ENCODE results near the gene TMEM191C.
"Not testable (repeated sequence)": the region's sequence is repeated elsewhere in the genome, so short reads cannot be mapped to it uniquely, and the experiment has no call there.

The TMEM191C gene

DNA sequence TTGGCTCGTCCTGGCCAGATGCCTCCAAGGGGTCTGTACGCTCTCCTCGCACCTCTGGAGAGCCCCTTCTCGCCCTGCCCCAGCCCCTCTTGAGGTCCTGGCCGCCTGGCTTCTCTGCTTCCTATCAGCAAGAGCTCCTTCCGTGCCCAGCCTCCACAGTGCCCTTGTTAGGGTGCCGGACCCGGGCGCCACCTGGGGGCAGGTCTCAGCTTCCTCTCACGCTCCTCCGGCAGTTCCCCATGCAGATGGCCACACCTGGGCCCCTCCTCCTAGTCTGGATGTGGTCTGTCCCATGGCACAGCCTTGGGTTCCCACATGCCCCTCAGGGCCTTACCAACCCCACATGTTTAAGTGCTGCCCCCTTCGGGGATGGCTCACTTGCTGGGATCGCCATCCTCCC, 6.5 kb downstream of the TMEM191C start:
- in situ Hi-C loops (cut with HindIII; ENCODE audit: low sequenced_read_pairs); H3K4me3 ChIP-seq (ENCODE audit: low read depth, low read length): not testable (repeated sequence)

DNA sequence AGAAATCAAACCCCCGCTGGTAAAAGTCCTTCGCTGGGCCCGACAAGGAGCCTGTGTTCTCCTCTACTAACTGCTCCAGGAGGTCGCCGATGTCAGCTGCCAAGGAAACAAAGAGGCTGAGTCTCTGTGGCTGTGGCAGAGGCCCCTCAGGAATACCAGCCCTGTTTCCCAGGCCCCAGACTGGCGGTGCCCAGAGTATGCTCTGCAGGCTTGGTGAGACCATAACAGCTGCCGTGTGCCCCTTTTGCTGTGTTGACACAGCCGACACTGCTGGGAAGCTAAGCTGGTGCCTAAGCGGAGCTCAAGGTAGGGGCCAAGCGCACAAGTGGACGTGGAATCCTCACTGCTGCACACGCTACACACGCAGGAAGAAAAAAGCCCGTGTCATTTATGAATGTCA, 16.9 kb downstream of the TMEM191C start:
- H3K4me3 ChIP-seq (ENCODE audit: low read depth, low read length); DNase-seq (ENCODE audit: low read depth); in situ Hi-C loops (cut with HindIII; ENCODE audit: low sequenced_read_pairs): not testable (repeated sequence)

More for the DNA sequence above, 6.5 kb downstream of the TMEM191C start:
- DNase-seq (ENCODE audit: low read depth): not testable (repeated sequence)

DNA sequence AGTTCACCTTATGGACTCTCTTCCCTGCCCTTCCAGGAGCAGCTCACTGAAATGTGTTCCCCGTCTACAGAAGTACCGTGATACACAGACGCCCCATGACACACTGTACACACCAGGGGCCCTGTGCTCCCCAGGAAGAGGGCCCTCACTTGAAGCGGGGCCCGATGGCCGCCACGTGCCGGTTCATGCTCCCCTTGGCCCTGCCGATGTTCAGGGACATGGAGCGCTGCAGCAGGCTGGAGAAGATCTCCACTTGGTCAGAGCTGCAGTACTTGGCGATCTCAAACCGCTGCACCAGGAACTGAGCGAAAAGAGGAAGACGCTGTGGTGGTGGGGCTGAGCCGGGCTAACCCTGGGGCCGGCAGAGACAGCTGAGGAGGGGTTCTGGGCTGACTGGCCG, 20.5 kb downstream of the TMEM191C start:
- H3K4me3 ChIP-seq (ENCODE audit: low read depth, low read length); in situ Hi-C loops (cut with HindIII; ENCODE audit: low sequenced_read_pairs); DNase-seq (ENCODE audit: low read depth): not testable (repeated sequence)

DNA sequence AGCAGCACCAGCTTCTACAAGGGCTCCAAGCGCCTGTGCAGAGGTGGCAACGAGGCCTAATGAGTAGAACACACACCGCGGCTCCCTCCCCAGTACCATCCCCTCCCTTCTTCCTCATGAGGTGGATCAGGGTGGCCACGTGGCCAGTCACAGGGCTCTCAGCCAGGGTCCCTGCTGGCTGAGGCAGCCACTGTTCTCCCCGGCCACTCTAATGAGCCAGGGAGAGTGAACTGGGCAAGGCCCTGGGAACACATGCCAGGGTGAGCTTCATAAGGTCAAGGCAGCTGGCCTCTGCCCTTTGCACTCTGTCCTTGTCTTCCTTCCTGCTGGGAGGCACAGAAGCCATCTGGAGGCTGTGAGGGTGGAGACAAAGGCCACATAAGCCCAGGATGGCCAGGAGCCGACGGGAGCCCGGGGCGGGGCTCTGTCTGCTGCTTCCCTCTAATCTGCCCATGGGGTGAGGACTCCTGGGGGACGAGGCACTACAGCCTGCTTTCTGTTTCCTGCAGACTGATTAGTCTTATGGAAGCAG, 22.0 kb downstream of the TMEM191C start:
- DNase-seq (ENCODE audit: low read depth); H3K4me3 ChIP-seq (ENCODE audit: low read depth, low read length); in situ Hi-C loops (cut with HindIII; ENCODE audit: low sequenced_read_pairs): not testable (repeated sequence)

DNA sequence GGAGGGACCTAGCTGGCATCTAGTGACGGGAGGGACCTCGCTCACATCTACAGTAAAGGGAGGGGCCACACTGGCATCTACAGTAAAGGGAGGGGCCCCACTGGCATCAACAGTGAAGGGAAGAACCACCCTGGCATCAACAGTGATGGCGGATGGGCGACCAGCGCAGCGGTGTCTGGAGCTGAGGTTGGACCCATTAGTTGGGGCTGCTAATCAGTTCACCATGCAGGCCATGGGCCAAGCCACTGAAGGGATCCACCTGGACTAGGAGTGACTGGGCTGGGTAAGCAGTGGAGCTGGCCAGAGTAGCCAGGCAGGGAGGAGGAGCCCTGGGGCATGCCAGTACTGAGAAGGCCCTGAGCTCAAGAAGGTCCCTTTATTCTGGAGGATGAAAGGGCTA, 23.4 kb downstream of the TMEM191C start:
- H3K4me3 ChIP-seq (ENCODE audit: low read depth, low read length): not testable (repeated sequence)

DNA sequence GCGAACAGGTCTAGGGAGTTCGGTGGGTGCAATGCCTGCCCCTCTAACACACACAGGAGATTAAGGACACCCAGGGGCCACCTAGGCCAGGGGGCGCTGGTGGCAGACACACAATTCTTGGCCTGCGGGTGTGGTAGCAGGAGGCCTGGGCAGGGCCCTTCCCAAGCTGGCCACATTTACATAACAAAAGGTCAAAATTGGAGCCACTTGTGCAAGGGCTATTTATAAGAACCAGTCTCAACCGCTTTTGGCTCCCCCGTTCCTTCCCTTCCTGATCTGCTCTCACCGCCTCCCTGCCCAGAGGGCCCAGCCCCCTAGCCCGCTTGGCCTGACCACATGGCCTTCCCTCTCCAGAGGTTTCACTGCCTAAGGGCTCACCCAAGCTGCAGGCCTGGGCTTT, 25.1 kb downstream of the TMEM191C start:
- H3K4me3 ChIP-seq (ENCODE audit: low read depth, low read length); in situ Hi-C loops (cut with HindIII; ENCODE audit: low sequenced_read_pairs); DNase-seq (ENCODE audit: low read depth): not testable (repeated sequence)

More for the DNA sequence above, 23.4 kb downstream of the TMEM191C start:
- DNase-seq (ENCODE audit: low read depth); in situ Hi-C loops (cut with HindIII; ENCODE audit: low sequenced_read_pairs): not testable (repeated sequence)

DNA sequence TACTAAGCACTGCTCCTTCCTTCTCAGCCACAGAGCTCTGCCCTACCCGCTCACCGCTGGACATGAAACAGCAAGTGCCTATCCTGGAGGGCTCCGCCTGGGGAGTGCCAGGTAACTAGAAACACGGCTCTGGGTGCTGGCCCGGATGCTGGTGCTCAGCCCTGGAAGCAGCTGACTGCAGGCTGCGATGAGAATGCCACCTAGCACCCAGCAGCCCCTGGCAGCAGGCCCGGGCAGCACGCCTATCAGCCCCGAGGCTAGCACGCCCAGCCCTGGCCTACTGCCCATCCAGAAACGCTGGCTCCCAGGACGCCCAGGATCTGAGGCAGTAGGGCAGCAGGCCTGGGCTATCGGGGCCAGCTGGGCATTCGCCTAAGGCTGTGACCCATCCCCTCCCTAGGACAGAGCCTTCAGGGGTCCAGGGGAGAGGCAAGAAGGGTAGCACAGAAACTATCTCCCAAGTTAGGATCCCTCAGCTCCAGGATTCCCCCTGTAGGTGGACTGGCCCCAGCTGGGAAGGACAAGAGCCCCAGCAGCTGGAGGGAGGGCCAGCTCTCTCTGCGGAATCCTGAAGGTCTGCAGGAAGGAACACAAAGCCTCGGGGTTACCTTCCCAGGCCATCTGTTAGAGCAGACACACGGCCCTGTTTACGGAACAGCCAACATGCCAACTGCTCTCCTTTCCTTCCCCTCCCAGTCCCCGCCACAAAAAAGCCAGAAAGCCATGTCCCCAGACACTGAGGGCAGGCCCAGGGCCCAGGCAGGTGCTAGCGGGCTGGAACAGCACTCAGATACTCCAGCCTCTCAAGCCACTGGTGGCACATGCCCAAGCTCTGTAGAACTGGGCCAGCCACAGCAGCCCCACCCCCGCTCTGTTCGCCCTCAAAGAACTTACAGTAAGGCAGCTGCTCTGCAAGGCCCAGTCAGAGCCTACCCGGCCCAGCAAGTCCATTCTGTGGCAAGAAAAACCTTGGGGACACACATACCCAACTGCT, 26.9 kb downstream of the TMEM191C start:
- DNase-seq (ENCODE audit: low read depth); H3K4me3 ChIP-seq (ENCODE audit: low read depth, low read length); in situ Hi-C loops (cut with HindIII; ENCODE audit: low sequenced_read_pairs): not testable (repeated sequence)

DNA sequence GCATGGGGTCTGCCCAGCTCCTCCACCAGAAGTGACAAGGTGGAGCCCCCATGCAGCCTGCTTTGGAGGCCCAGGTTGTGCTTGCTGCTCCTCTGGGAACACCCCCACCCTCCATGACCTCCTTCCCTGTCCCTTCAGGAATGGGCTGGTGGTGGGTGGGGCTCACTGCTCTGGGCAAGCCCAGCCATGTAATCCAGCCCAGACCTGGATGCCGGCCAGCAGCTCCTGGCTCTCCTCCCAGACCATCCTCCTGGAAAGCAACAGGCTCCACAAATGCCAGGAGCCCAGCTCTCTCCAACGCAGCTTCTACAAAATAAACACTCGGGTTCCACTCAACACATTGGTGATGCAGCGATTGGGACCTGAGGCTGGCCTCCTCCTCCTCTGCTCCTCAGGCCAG, 30.8 kb downstream of the TMEM191C start:
- in situ Hi-C loops (cut with HindIII; ENCODE audit: low sequenced_read_pairs): not testable (repeated sequence)

DNA sequence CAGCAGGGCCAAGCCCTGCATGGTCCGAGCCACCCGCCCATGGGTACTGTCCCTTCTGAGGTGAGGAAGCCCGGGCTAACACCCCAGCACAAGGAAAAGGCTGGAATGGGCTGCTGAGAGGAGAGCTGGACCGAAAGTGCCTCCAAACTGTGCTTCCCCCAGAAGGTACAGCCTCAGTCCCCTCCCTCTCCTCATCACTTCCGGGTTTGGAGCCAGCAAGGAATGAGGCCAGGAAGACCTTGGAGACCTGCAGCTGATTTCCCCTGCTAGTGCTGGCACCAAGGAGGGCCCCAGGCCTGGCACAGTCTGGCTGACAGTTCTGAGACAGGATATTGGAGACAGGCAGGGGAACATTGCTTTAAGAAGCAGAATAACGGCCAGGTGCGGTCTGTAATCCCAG, 31.3 kb downstream of the TMEM191C start:
- DNase-seq (ENCODE audit: low read depth); in situ Hi-C loops (cut with HindIII; ENCODE audit: low sequenced_read_pairs); H3K4me3 ChIP-seq (ENCODE audit: low read depth, low read length): not testable (repeated sequence)

More for the DNA sequence above, 30.8 kb downstream of the TMEM191C start:
- not testable (repeated sequence) for DNase-seq (ENCODE audit: low read depth); H3K4me3 ChIP-seq (ENCODE audit: low read depth, low read length)

DNA sequence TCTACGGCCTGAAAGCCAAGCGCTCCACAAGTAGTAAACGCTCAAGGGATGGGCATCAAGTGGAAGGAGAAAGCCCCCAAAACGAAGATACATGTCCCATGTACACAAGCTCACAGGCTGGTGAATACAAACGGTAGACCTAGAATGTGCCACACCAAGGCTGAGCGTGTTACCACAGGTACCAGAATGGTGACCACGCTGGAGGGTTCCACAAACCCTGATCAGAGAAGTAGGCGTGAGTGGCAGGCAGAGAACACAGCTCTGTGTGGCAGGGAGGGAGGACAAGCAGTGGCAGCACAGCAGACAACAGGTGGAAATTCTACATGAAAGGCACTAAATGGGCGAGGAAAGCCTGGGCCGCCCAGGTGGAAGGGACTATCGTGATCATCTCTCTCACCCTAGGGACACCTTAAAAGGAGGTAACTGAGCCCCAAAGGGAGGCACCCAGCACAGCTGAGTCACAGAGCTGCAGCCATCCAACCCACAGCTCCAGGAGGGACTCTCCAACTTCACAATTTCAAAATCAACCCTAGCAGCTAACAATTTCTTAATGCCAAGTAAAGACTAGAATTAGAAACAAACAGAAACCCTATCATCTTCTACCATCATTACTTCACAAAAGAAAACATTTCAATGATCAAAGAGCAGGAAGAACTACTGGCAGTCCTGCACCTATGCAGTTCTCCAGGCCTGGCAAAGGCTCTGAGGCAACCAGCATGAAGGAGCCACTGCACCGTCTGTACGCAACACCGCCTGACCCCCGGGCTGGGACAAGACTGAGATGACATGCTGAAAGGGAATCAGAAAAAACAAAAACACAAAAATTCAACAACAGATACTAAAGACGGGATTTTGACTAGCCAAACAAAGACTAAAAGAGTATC, 32.7 kb downstream of the TMEM191C start:
- in situ Hi-C loops (cut with HindIII; ENCODE audit: low sequenced_read_pairs); DNase-seq (ENCODE audit: low read depth); H3K4me3 ChIP-seq (ENCODE audit: low read depth, low read length): not testable (repeated sequence)

DNA sequence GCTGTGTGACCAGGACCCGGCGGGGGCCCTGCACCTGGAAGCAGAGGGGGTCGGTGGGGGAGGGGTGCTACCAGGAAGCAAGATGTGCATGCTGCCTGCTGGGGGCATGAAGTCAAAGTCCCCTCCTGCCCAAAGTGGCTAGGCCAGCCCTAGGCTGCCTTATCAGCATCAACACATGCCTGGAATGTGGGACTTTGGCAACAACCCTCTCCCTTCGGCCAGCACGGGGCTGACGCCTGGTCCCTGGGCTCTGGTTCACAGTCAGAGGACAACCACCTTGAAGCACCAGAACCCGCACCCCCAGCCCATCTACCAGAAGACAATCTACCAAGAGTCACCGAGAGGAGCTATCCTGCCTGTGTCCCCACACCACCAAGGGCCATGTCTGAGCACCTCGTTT, 43.2 kb downstream of the TMEM191C start:
- in situ Hi-C loops (cut with HindIII; ENCODE audit: low sequenced_read_pairs); H3K4me3 ChIP-seq (ENCODE audit: low read depth, low read length); DNase-seq (ENCODE audit: low read depth): not testable (repeated sequence)

DNA sequence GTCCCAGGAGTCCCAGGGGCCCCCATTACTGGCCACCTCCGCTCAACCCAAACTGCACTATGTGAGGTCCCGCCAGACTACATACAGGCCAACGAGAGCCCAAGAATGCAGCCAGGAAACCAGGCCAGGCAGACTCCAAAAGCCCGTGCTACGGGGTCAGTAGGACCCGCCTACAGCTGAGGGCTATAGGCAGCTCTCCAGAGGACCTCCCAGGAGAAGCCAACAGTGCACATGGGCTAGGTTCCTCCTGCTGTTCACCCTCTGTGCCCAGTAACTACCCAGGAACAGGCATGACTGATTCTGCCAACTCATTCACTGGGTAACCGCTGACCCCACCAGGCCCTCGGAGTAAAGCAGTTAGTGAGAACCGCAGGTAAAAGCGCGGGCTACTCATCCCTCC, 44.8 kb downstream of the TMEM191C start:
- H3K4me3 ChIP-seq (ENCODE audit: low read depth, low read length); in situ Hi-C loops (cut with HindIII; ENCODE audit: low sequenced_read_pairs); DNase-seq (ENCODE audit: low read depth): not testable (repeated sequence)

DNA sequence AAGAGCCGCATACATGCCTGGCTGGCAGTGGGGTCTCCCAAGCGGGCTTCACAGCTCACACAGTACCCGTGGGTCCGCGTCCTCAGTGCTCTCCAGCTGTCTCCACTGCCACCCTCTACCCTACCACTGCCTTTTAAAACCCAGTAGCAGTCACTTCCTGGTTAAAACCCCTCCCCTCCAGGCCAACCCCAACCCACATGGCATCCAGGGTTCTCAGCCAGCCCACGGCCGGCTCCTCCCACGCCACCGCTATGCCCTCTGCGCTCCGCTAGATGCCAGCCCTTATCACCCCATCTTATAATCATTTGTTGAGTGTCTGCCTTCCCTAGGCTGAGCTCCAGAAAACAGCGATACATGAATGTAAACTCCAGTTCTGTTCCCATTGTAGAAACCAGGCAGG, 46.9 kb downstream of the TMEM191C start:
- H3K4me3 ChIP-seq (ENCODE audit: low read depth, low read length); in situ Hi-C loops (cut with HindIII; ENCODE audit: low sequenced_read_pairs); DNase-seq (ENCODE audit: low read depth): not testable (repeated sequence)

DNA sequence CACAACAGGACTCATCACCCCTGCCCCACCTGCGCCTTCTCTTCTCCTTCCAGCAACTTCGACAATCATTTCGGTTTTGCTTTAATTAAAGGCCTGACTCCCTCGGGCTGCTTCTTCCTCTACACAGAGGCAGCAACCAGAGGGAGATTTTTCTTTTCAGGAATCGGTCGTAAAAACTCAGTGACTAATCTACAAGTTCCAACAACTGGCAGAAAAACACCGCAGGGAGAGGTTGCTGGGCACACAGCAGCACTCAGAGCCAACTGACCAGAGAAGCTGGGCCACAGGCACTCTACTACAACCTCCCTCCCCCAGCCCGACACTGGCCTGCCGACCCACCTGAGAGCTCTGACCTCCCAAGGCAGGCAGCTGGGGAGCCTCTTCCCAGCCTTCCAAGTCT, 48.0 kb downstream of the TMEM191C start:
- in situ Hi-C loops (cut with HindIII; ENCODE audit: low sequenced_read_pairs); DNase-seq (ENCODE audit: low read depth); H3K4me3 ChIP-seq (ENCODE audit: low read depth, low read length): not testable (repeated sequence)

DNA sequence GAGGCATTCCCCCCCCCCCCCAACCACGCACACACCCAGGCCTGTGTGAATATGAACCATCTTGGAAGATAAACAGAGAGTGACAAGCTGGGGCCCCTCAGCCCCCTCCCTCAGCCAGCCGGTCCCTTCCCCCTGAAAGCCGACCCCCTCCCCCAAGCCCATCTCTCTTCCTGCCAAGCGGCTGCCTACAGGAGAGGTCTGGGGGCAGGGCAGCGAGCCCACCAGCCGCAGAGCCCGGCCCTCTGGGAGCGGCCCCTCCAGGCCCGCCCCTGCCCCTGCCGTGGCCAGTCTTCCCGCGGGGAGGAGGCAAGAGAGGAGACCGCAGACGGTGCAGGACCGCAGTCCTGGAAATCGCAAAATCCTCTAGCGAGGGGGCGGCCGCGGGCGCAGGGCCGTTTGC, 49.3 kb downstream of the TMEM191C start:
- in situ Hi-C loops (cut with HindIII; ENCODE audit: low sequenced_read_pairs); DNase-seq (ENCODE audit: low read depth): not testable (repeated sequence)
- H3K4me3 ChIP-seq (ENCODE audit: low read depth, low read length): peak overlapping the region; percentile 16

DNA sequence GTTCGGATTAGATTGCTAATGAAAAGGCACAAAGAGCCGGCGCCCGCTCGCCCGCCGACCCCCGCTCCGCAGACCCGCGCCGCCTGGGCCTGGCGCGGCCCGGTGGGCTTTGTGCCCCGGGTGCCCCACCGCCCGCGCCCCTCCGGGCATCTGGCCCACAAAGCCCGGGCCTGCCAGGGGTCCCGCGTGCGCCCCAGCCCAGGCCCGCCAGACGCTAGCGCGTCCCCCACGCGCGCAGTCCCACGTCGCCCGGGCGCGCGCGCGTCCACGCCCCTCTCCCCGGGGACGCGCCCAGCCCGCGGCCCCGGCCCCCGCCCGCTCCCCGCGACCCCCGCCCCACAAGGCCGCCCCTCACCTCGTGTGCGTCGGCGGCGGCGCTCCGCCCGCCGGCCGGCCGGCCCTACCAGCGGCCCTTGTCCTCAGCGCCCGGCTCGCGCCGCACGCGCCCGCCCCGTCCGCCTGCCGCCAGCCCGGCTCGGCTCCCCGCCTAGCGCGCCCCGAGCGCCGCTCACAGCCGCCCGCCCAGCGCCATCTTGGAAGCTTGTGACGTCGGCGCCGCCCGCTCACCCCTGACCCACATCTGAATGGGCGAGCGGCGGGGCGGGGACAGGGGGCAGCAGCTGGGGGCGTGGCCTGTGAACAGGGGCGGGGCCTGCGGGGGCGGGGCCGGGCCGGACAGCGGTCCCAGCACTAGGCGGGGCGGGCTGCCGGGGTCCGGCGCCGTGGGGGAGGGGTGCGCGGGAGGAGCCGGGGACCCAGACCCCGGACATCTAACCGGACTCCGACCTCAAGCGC, 50.0 kb downstream of the TMEM191C start:
- in situ Hi-C loops (cut with HindIII; ENCODE audit: low sequenced_read_pairs); DNase-seq (ENCODE audit: low read depth): not testable (repeated sequence)
- H3K4me3 ChIP-seq (ENCODE audit: low read depth, low read length): peak overlapping the region; percentile 16
